Measurements from ENCODE around the gene EPHB1.

The EPHB1 gene

DNA sequence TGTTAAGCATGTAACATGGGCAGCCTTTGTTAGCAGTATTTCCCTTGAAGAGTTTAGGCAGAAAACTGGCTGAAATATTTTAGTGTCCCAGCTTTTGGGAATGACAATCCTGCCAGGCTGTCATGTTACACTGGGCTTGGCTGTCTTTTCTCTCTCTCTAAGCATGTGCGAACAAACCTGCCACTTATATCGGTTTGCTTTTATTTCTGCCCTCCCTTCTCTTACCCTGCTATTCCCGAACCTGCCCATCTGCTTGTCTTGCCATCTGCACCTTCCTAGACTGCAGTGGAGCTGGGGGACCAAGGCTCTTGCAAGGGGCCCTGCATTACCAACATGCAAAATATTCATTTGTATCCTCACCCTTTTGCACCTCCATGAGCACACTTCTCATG is 339.6 kb downstream of the EPHB1 start:
- H3K27ac ChIP-seq, result no peak overlapping the region
- TF ChIP-seq ZFX (IDR thresholded peaks at IDR 0.05), result no peak
- TF ChIP-seq, protein P1, sequence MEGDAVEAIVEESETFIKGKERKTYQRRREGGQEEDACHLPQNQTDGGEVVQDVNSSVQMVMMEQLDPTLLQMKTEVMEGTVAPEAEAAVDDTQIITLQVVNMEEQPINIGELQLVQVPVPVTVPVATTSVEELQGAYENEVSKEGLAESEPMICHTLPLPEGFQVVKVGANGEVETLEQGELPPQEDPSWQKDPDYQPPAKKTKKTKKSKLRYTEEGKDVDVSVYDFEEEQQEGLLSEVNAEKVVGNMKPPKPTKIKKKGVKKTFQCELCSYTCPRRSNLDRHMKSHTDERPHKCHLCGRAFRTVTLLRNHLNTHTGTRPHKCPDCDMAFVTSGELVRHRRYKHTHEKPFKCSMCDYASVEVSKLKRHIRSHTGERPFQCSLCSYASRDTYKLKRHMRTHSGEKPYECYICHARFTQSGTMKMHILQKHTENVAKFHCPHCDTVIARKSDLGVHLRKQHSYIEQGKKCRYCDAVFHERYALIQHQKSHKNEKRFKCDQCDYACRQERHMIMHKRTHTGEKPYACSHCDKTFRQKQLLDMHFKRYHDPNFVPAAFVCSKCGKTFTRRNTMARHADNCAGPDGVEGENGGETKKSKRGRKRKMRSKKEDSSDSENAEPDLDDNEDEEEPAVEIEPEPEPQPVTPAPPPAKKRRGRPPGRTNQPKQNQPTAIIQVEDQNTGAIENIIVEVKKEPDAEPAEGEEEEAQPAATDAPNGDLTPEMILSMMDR (conservative IDR thresholded peaks at IDR 0.05), result no peak

GRCh38 chr3:135135445-135135844 is 340.4 kb downstream of the EPHB1 start:
- no peak for TF ChIP-seq ZFX (IDR thresholded peaks at IDR 0.05)
- TF ChIP-seq, protein P1 (conservative IDR thresholded peaks at IDR 0.05), result no peak
- H3K27ac ChIP-seq, result no peak overlapping the region

- TF ChIP-seq, protein P1 (conservative IDR thresholded peaks at IDR 0.05), result no peak
- no peak for TF ChIP-seq ZFX (IDR thresholded peaks at IDR 0.05)
- no peak overlapping the region for H3K27ac ChIP-seq
Measured at GRCh38 chr3:135136361-135137100, 341.5 kb downstream of the EPHB1 start.

GRCh38 chr3:135137296-135137695 is 342.2 kb downstream of the EPHB1 start:
- no peak overlapping the region for H3K27ac ChIP-seq
- TF ChIP-seq ZFX (IDR thresholded peaks at IDR 0.05), result no peak
- TF ChIP-seq, protein P1 (conservative IDR thresholded peaks at IDR 0.05), result no peak

GRCh38 chr3:135138776-135139175 is 343.7 kb downstream of the EPHB1 start:
- H3K27ac ChIP-seq, result no peak overlapping the region
- TF ChIP-seq, protein P1 (conservative IDR thresholded peaks at IDR 0.05), result no peak
- no peak for TF ChIP-seq ZFX (IDR thresholded peaks at IDR 0.05)

- no peak for TF ChIP-seq ZFX (IDR thresholded peaks at IDR 0.05)
- TF ChIP-seq, protein P1 (conservative IDR thresholded peaks at IDR 0.05), result no peak
- no peak overlapping the region for H3K27ac ChIP-seq
Measured at GRCh38 chr3:135140591-135140990, 345.5 kb downstream of the EPHB1 start.

GRCh38 chr3:135141160-135141559 is 346.1 kb downstream of the EPHB1 start:
- H3K27ac ChIP-seq, result no peak overlapping the region
- TF ChIP-seq ZFX (IDR thresholded peaks at IDR 0.05), result no peak
- TF ChIP-seq, protein P1 (conservative IDR thresholded peaks at IDR 0.05), result no peak

All from C4-2B (cell line).